Stomach (tissue), 9 donors: Measurements from ENCODE around the gene PHF19. TPM values are rescaled to one million over a fixed set of nuclear protein-coding genes. Genes with fewer than 3 reads are reported as not detected.

Source experiments
- DNase-seq, 2 donors: peaks; one replicate each; pipeline versions ENCODE4 v3.0.0 to v3.0.0-alpha.2; 2013 to 2019
- H3K27ac ChIP-seq, 5 donors: fragments of 200-600 bp in 4 of 5; sonication (generic) in 4 of 5; one replicate each; pipeline ENCODE4 v1.5.1; 2013 to 2019; ENCODE audit warnings: mild to moderate bottlenecking in 1 of 5, moderate library complexity in 1 of 5
- H3K27me3 ChIP-seq, 3 donors: fragments of 200-600 bp; sonication (generic); one replicate each; pipeline ENCODE4 v1.5.1; 2017 to 2019; ENCODE audit warnings: mixed run types in 1 of 3
- H3K36me3 ChIP-seq, 4 donors: fragments of 200-600 bp; sonication (generic); 1 replicate in 3 of 4; 2 replicates in 1 of 4; pipeline ENCODE4 v1.5.1; 2016 to 2019
- H3K4me1 ChIP-seq, 4 donors: fragments of 200-600 bp; sonication (generic); one replicate each; pipeline ENCODE4 v1.5.1; 2016 to 2019
- H3K4me3 ChIP-seq, 4 donors: fragments of 200-600 bp; sonication (generic) in 3 of 4; one replicate each; pipeline ENCODE4 v1.5.1; 2016 to 2019; ENCODE audit warnings: mild to moderate bottlenecking in 1 of 4
- H3K9me3 ChIP-seq, 4 donors: fragments of 200-600 bp; sonication (generic); one replicate each; pipeline ENCODE4 v1.5.1; 2016 to 2019
- EP300 ChIP-seq: sonication (generic); formaldehyde crosslinking; IDR thresholded peaks from one replicate; pipeline ENCODE4 v1.6.1; 2017; ENCODE audit warnings: antibody characterized with exemption
- POLR2A ChIP-seq, 4 donors: fragments of 450-650 bp; IDR thresholded peaks; one replicate each; pipeline ENCODE4 v1.6.1; 2016; ENCODE audit warnings: antibody characterized with exemption in 4 of 4, control low read depth in 2 of 4, mild to moderate bottlenecking in 1 of 4, moderate library complexity in 1 of 4
- POLR2AphosphoS5 ChIP-seq, 3 donors: sonication (generic); formaldehyde crosslinking; IDR thresholded peaks; one replicate each; pipeline ENCODE4 v1.6.1; 2016; ENCODE audit warnings: antibody characterized with exemption in 3 of 3
- WGBS, 5 donors: extraction: QIAGEN DNeasy Blood & Tissue Kit in 3 of 5; methylation state at CpG; one replicate each; pipeline versions ENCODE4 v1.1.5 to v1.1.7; 2013 to 2018; 5-methylcytosine and 5-hydroxymethylcytosine counted together
- intact Hi-C: fragments of 100-400 bp; cut with DNase I; formaldehyde crosslinking; loops from one replicate; pipeline ENCODE4 v1.15.1; 2023; ENCODE audit warnings: low total_unique reads
- polyA plus RNA-seq, 3 donors: library from polyadenylated mRNA; stranded (reverse); fragments of 200-250 nt; gene quantifications; one replicate each; pipeline ENCODE4 v1.2.3, GENCODE V29; 2013
- total RNA-seq, 5 donors: library from RNA; depleted of rRNA; stranded (reverse); fragments of >200 nt; gene quantifications; one replicate each; pipeline versions ENCODE4 v1.1.0 to v1.2.3, GENCODE V29; 2014 to 2016
- TF ChIP-seq, protein P1 (sequence below), 7 experiments: fragments of 450-650 bp in 4 of 7; fragments of 200-600 bp in 3 of 7; sonication (generic) in 3 of 7; IDR thresholded peaks; one replicate each; pipeline ENCODE4 v1.5.1; 2016 to 2019; ENCODE audit warnings: antibody characterized with exemption in 7 of 7, control low read depth in 2 of 7, mild to moderate bottlenecking in 1 of 7
- donor health status: healthy with polysubstance abuse.
- donor health status: Bipolar disorder and iron deficiency.
- donor health status: healthy.

Gene PHF19
- total and polyA plus RNA-seq, 8 donors: 10.7 to 251 (median 27.2) TPM

DNA sequence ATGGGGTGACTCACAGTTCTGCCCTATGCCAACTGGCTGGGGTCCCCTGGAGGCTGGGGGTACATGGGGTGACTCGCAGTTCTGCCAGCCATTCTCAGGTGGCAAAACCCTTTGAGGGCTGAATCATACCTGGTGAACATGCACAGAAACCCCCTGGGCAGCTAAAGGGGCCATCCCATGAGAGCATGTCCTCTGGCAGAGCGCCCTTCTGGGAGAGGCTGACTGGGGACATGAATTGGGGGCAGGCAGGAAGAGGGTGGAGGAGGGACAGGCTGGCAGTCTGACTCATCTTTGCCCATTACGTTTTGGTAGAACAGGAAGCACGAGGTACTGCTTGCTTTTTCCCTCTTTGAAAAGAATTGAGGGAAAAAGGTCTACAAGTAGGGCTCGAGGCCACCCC is 32.9 kb upstream of the PHF19 start:
- Histone ChIP-seq H3K4me3 (no peak overlapping the region), H3K4me1 (peaks cover 0 to 11% (median 4%) of the 10 kb centered on the region in 4 donors), H3K9me3 (no peaks in the 10 kb centered on the region), H3K36me3 (peaks cover 0 to 61% (median 46%) of the 10 kb centered on the region in 4 donors), H3K27ac (no peak overlapping the region), H3K27me3 (no peaks in the 10 kb centered on the region)
- intact Hi-C loops: no loop called here
- no peak for DNase-seq
- WGBS, 5 donors: 68 to 76% (median 70%) methylated on average over 4 to 5 of the region's 5 CpGs
- TF ChIP-seq, protein P1, sequence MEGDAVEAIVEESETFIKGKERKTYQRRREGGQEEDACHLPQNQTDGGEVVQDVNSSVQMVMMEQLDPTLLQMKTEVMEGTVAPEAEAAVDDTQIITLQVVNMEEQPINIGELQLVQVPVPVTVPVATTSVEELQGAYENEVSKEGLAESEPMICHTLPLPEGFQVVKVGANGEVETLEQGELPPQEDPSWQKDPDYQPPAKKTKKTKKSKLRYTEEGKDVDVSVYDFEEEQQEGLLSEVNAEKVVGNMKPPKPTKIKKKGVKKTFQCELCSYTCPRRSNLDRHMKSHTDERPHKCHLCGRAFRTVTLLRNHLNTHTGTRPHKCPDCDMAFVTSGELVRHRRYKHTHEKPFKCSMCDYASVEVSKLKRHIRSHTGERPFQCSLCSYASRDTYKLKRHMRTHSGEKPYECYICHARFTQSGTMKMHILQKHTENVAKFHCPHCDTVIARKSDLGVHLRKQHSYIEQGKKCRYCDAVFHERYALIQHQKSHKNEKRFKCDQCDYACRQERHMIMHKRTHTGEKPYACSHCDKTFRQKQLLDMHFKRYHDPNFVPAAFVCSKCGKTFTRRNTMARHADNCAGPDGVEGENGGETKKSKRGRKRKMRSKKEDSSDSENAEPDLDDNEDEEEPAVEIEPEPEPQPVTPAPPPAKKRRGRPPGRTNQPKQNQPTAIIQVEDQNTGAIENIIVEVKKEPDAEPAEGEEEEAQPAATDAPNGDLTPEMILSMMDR (IDR thresholded peaks at IDR 0.05): no peak
- TF ChIP-seq POLR2AphosphoS5 (IDR thresholded peaks at IDR 0.05) (no peak), EP300 (no peak), POLR2A (IDR thresholded peaks at IDR 0.05) (no peak)

GRCh38 chr9:120905315-120906164 is 28.6 kb upstream of the PHF19 start:
- no peak overlapping the region for H3K4me3 ChIP-seq
- peaks cover 0 to 44% (median 27%) of the 10 kb centered on the region in 4 donors for H3K36me3 ChIP-seq
- H3K4me1 ChIP-seq: peaks cover 0 to 8% (median 0%) of the 10 kb centered on the region in 4 donors
- DNase-seq: no peak
- TF ChIP-seq POLR2A (IDR thresholded peaks at IDR 0.05) (no peak), POLR2AphosphoS5 (IDR thresholded peaks at IDR 0.05) (no peak), EP300 (no peak)
- TF ChIP-seq, protein P1 (IDR thresholded peaks at IDR 0.05): no peak
- H3K27me3 ChIP-seq: no peaks in the 10 kb centered on the region
- H3K27ac ChIP-seq: peak overlapping the region in 1 of 5 donors; percentile 35
- H3K9me3 ChIP-seq: no peaks in the 10 kb centered on the region
- intact Hi-C loops: no loop called here
- WGBS, 5 donors: 81 to 89% (median 85%) methylated on average over 11 of the region's 11 CpGs

- Histone ChIP-seq H3K9me3 (no peaks in the 10 kb centered on the region), H3K4me3 (no peak overlapping the region), H3K27ac (peak overlapping the region in 1 of 5 donors; percentile 35), H3K27me3 (no peaks in the 10 kb centered on the region), H3K36me3 (peaks cover 0 to 40% (median 25%) of the 10 kb centered on the region in 4 donors), H3K4me1 (peaks cover 0 to 3% (median 0%) of the 10 kb centered on the region in 4 donors)
- 89 to 96% (median 94%) methylated on average over 11 of the region's 11 CpGs for WGBS, 5 donors
- no peak for TF ChIP-seq EP300
- no peak for TF ChIP-seq POLR2A (IDR thresholded peaks at IDR 0.05)
- TF ChIP-seq, protein P1 (IDR thresholded peaks at IDR 0.05): no peak
- no peak for TF ChIP-seq POLR2AphosphoS5 (IDR thresholded peaks at IDR 0.05)
- intact Hi-C loops: no loop called here
- no peak for DNase-seq
Measured at GRCh38 chr9:120904978-120905301, 28.0 kb upstream of the PHF19 start.

GRCh38 chr9:120904061-120904977 is 27.3 kb upstream of the PHF19 start:
- H3K4me1 ChIP-seq: no peaks in the 10 kb centered on the region
- no peak for TF ChIP-seq POLR2AphosphoS5 (IDR thresholded peaks at IDR 0.05)
- no peak for TF ChIP-seq EP300
- no peak for TF ChIP-seq POLR2A (IDR thresholded peaks at IDR 0.05)
- TF ChIP-seq, protein P1 (IDR thresholded peaks at IDR 0.05): no peak
- H3K27ac ChIP-seq: peak overlapping the region in 4 of 5 donors; percentile 20 to 51 (median 26)
- no peaks in the 10 kb centered on the region for H3K27me3 ChIP-seq
- peaks cover 0 to 35% (median 22%) of the 10 kb centered on the region in 4 donors for H3K36me3 ChIP-seq
- no peak overlapping the region for H3K4me3 ChIP-seq
- 84 to 92% (median 86%) methylated on average over 15 to 16 of the region's 16 CpGs for WGBS, 5 donors
- H3K9me3 ChIP-seq: no peaks in the 10 kb centered on the region
- intact Hi-C loops: no loop called here
- peak in 1 of 2 donors; percentile 58 for DNase-seq
